GM19397 (cell line): ENCODE measurements around the gene ARIH2.
"Not testable (repeated sequence)": the region's sequence is repeated elsewhere in the genome, so short reads cannot be mapped to it uniquely, and the experiment has no call there.

Experiments
- ATAC-seq: cut with Tn5 transposase; IDR thresholded peaks from one replicate; pipeline ENCODE4 v1.9.1; 2021; ENCODE audit warnings: mild to moderate bottlenecking, moderate library complexity; ENCODE audit not compliant: unreplicated experiment

ARIH2 gene

GRCh38 chr3:48918388-48919214 is at the start of gene ARIH2:
Gene ARIH2 (plus strand): TSS chr3:48918842. CDS start chr3:48927559, 8,717 bp downstream.
- peak; percentile 86 for ATAC-seq

- ATAC-seq, result no peak
These were observed 41.0 kb upstream of the ARIH2 start for GRCh38 chr3:48877671-48878070.

- ATAC-seq, result no peak
These were observed 39.2 kb upstream of the ARIH2 start for GRCh38 chr3:48879307-48879993.

GRCh38 chr3:48879994-48880377 is 38.7 kb upstream of the ARIH2 start:
- no peak for ATAC-seq

- no peak for ATAC-seq
These were observed 37.6 kb upstream of the ARIH2 start for GRCh38 chr3:48881006-48881405.

GRCh38 chr3:48881652-48882114 is 37.0 kb upstream of the ARIH2 start:
- ATAC-seq, result no peak

- ATAC-seq, result no peak
These were observed 32.9 kb upstream of the ARIH2 start for GRCh38 chr3:48885753-48886152.

GRCh38 chr3:48891606-48892005 is 27.0 kb upstream of the ARIH2 start:
- ATAC-seq, result no peak

- ATAC-seq, result no peak
These were observed 24.1 kb upstream of the ARIH2 start for GRCh38 chr3:48894516-48894915.

GRCh38 chr3:48896936-48897335 is 21.7 kb upstream of the ARIH2 start:
- ATAC-seq, result no peak

GRCh38 chr3:48897460-48898376 is 20.9 kb upstream of the ARIH2 start:
- ATAC-seq, result no peak

- ATAC-seq, result peak; percentile 91
These were observed 20.0 kb upstream of the ARIH2 start, which contains the start of gene SLC25A20 for GRCh38 chr3:48898383-48899234. Gene SLC25A20 (minus strand): TSS chr3:48898882. CDS start chr3:48898794, 88 bp downstream.

GRCh38 chr3:48899273-48899672 is 19.4 kb upstream of the ARIH2 start:
- ATAC-seq, result no peak

- not testable (repeated sequence) for ATAC-seq
These were observed 11.6 kb upstream of the ARIH2 start for GRCh38 chr3:48907026-48907425.

- no peak for ATAC-seq
These were observed 3.3 kb upstream of the ARIH2 start for GRCh38 chr3:48915296-48915695.

GRCh38 chr3:48919215-48920138 is 835 bp downstream of the ARIH2 start:
- peak; percentile 21 for ATAC-seq

- ATAC-seq, result no peak
These were observed 8.1 kb downstream of the ARIH2 start for GRCh38 chr3:48926425-48927392.

- ATAC-seq, result no peak
These were observed 9.3 kb downstream of the ARIH2 start for GRCh38 chr3:48927928-48928327.
